AG09309 (cell line): ENCODE data around the gene PSMA6.
"Not testable (repeated sequence)": the region's sequence is repeated elsewhere in the genome, so short reads cannot be mapped to it uniquely, and the experiment has no call there.

ENCODE experiments used
- DNase-seq: peaks from one replicate; pipeline ENCODE4 v3.0.0-alpha.2; 2010; ENCODE audit warnings: low read depth
- H3K4me3 ChIP-seq: 2 replicates; pipeline ENCODE4 v1.5.1; 2011; ENCODE audit warnings: mild to moderate bottlenecking, low read depth, low read length, moderate library complexity; ENCODE audit not compliant: control insufficient read depth
- TF ChIP-seq, protein P1 (sequence below): IDR thresholded peaks from 2 replicates; pipeline ENCODE4 v1.5.1; 2011; ENCODE audit warnings: mild to moderate bottlenecking, low read depth, low read length, inconsistent platforms; ENCODE audit not compliant: insufficient read depth, control insufficient read depth; ENCODE audit errors: missing control alignments

Gene PSMA6

DNA sequence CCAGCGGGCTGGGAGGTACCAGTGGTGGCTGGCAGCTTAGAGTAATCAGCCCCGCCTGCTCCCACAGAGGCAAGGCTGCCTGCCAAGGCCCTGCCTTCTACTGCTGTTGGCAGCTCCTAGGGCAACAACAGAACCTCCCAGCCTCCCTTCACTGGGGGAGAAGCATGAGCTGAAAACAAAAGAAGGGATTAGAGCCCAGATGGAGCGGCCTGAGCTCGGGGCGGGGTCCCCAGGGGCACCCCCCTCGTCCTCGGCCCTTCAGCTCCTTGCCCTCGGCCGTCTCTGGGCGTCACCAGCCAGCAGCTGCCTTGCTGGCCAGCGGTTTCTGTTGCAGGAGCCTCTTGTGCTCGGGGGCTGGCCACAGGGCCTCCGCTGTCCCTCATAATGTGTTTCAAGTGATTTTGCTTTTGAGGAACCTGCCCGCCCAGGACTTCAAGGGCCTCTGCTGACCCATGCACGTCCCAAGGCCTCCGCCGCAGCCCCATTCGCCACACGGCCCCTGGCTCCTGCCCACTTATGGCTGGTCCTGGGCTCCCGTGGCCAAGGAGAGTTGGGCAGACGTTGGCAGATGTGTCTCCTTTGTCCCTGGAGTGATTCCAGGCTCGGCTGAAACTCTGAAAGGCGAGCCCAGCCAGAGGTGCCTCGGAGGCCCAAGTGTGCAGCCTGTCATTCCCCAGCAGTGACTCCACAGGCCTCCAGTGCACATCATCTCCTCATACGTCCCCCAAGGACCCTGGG, 49.7 kb downstream of the PSMA6 start:
- H3K4me3 ChIP-seq, result no peak overlapping the region
- DNase-seq, result peak; percentile 63
- TF ChIP-seq, protein P1, sequence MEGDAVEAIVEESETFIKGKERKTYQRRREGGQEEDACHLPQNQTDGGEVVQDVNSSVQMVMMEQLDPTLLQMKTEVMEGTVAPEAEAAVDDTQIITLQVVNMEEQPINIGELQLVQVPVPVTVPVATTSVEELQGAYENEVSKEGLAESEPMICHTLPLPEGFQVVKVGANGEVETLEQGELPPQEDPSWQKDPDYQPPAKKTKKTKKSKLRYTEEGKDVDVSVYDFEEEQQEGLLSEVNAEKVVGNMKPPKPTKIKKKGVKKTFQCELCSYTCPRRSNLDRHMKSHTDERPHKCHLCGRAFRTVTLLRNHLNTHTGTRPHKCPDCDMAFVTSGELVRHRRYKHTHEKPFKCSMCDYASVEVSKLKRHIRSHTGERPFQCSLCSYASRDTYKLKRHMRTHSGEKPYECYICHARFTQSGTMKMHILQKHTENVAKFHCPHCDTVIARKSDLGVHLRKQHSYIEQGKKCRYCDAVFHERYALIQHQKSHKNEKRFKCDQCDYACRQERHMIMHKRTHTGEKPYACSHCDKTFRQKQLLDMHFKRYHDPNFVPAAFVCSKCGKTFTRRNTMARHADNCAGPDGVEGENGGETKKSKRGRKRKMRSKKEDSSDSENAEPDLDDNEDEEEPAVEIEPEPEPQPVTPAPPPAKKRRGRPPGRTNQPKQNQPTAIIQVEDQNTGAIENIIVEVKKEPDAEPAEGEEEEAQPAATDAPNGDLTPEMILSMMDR, result no peak

DNA sequence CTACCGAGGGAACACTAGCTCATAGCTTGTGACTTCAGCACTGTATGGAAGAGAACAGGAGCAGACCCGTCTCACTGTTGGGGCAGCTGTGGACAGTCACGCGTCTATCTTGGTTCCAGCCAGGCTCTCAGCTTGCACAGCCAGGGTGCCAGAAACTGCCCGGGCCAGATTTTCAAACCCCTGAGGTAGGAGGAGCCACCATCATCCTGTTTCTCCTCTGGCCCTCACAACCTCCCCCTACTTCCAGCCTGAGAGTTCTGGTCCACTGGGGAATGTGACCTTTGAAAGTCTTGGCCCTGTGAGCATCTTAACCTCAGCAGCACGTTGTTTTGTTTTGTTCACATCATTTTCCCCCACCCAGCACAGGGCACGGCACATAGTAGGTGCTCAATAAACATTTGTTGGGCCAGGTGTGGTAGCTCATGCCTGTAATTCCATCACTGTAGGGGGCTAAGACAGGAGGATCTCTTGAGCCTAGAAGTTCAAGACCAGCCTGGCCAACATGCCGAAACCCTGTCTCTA, 50.4 kb downstream of the PSMA6 start:
- no peak for DNase-seq

DNA sequence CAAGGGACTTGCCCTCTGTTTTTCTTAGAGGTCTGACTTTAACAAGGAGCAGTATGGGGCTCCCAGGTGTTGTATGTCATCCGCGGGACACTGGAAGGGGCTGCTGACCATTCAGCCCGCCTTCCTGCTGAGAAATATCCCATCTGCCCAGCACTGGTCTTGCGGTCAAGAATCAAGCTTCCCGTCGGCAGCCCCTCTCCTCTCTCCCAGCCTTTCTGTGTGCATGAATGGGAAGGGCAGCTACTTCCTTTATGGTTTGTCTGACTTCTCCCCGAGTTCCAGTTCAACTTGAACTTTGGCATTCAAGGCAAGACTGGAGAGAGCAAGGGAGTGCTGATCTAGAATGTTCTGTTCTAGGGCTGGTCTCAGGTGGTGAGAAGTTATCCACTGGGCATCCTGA, 51.5 kb downstream of the PSMA6 start:
- DNase-seq, result no peak
- H3K4me3 ChIP-seq, result no peak overlapping the region

More for the DNA sequence above, 50.4 kb downstream of the PSMA6 start:
- TF ChIP-seq, protein P1, result no peak
- no peak overlapping the region for H3K4me3 ChIP-seq

DNA sequence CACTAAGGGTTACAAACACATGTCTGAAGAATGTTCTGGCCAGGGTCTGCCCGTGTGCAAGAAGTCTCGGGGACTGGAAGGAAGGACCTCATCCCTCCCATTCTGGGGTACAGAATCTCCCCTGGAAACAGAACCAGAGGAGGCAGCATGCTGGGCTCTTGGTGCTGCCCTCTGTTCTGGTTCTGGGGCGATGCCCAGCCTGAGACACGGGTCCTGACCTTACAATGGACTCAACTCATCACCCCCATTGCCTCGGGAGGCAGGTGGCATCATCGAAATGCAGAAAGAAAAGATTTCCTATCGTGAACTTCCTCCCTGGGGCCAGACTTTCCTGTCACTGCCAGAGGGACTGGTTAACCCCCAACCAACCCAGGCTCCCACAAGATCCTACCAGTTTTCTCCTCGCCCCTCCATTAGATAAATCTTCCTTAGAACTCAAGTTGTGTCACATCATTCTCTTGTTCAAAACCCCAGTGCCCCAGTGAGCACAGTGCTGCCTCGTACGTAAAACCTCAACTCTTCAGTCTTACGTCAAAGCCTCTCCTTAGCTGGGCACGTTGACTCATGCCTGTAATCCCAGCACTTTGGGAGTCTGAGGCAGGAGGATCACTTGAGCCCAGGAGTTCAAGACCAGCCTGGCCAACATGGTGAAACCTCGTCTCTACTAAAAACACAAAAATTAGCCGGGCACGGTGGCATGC, 52.1 kb downstream of the PSMA6 start:
- TF ChIP-seq, protein P1, result no peak
- H3K4me3 ChIP-seq, result no peak overlapping the region
- DNase-seq, result no peak

More for the DNA sequence above, 51.5 kb downstream of the PSMA6 start:
- TF ChIP-seq, protein P1, result no peak

DNA sequence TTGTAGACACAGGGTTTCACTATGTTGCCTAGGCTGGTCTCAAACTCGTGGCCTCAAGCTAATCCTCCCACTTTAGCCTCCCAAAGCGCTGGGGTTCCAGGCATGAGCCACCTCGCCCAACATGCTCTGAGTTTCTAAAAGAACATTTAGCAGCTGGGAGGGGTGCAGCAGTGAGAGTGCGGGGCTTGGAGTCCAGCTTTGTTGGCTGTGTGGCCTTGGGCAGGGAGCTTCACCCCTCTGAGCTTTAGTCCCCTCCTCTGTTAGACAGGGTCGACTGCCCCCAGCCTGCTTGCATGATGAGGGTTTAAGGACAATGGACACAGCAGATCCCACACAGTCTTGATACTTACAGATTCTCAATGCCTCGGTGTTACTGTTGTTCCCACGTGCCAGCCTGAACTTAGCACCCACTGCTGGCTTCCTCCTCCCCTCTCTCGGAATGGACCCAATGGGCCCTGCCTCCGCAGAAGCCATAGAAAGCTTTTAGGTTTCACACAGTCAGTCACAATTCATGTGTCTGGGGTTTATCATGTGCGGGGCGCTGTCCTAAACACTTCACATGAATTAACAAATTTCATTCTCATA, 54.6 kb downstream of the PSMA6 start:
- H3K4me3 ChIP-seq, result no peak overlapping the region
- no peak for DNase-seq
- TF ChIP-seq, protein P1, result no peak

DNA sequence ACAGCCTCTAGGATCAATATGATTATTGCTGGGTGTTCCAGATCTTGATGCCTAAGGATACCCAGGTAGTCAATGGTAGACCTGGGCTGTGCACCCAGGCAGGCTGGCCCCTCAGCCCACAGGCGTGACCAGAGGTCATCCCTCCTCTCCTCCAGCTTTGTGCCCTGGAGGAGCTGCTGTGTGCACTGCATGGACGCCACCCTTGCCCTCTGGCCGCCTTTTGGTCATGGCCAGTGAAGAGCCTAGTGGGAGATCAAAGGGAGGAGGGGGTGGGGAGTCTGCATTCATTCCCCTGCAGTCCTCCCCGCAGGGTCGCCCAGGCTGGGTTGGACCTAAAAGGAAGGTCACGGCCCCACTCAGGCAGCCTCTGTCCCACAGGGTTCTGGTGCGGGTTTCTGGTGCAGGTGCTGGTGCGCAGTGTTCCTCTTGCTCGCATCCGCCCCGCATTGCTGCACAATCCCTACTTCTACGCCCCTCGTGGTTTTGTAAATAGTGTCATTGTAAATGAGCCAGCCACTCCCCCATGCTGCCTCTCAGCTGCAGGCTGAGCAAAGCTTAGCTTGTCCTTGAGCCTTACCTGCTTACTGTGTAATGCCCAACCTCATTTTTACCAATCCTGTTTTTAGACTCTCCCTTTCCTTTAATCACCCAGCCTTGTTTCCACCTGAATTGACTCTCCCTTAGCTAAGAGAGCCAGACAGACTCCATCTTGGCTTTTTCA, 55.3 kb downstream of the PSMA6 start:
- TF ChIP-seq, protein P1, result no peak
- no peak for DNase-seq
- H3K4me3 ChIP-seq, result no peak overlapping the region

DNA sequence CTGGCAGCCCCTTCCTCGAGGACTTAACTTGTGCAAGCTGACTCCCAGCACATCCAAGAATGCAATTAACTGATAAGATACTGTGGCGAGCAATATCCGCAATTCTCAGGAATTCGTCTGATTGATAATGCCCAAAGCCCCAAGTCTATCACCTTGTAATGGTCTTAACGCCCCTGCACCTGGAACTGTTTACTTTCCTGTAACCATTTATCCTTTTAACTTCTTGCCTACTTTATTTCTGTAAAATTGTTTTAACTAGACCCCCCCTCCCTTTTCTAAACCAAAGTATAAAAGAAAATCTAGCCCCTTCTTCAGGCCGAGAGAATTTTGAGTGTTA, 55.8 kb downstream of the PSMA6 start:
- H3K4me3 ChIP-seq, DNase-seq: not testable (repeated sequence)
